LNCAP (cell line): ENCODE measurements around the gene EZH2.

Experiments
- TF ChIP-seq, protein P1 (sequence below): fragments of 450-650 bp; IDR thresholded peaks from 2 replicates; pipeline ENCODE4 v1.5.1; 2017; ENCODE audit warnings: mild to moderate bottlenecking

EZH2 gene

DNA sequence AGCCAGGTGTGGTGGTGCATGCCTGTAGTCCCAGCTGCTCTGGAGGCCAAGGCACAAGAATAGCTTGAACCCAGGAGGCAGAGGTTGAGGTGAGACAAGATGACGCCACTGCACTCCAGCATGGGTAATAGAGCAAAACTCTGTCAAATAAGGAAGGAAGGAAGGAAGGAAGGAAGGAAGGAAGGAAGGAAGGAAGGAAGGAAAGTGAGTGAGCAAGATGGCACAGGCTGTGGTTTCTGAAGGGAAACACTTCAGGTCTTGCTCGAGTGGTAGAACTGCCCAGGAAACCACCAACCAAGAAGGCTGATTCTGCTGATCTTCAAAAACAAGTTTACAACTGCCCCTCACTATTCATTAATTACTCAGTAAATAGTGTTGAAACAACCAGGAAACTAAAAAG, 45.2 kb downstream of the EZH2 start:
- TF ChIP-seq, protein P1, sequence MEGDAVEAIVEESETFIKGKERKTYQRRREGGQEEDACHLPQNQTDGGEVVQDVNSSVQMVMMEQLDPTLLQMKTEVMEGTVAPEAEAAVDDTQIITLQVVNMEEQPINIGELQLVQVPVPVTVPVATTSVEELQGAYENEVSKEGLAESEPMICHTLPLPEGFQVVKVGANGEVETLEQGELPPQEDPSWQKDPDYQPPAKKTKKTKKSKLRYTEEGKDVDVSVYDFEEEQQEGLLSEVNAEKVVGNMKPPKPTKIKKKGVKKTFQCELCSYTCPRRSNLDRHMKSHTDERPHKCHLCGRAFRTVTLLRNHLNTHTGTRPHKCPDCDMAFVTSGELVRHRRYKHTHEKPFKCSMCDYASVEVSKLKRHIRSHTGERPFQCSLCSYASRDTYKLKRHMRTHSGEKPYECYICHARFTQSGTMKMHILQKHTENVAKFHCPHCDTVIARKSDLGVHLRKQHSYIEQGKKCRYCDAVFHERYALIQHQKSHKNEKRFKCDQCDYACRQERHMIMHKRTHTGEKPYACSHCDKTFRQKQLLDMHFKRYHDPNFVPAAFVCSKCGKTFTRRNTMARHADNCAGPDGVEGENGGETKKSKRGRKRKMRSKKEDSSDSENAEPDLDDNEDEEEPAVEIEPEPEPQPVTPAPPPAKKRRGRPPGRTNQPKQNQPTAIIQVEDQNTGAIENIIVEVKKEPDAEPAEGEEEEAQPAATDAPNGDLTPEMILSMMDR: no peak

DNA sequence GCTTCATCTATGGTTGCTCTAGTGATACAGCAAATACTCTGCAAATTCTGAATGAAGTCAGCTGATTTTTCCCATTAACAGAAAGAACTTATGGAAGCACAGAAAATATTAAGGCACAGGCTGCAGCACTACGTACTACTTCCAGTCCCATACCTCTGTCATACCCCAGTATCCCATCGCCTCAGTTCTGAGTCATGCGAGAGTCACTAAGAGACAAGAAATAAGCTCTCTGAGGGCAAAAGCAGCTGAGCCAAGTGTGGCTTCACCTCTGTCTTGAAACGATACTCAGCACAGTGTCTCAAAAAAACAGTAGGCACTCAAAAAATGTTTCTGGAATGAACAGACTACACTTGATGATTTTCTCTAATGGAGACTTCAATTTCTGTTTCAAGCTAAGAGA, 48.2 kb downstream of the EZH2 start:
- TF ChIP-seq, protein P1: no peak

DNA sequence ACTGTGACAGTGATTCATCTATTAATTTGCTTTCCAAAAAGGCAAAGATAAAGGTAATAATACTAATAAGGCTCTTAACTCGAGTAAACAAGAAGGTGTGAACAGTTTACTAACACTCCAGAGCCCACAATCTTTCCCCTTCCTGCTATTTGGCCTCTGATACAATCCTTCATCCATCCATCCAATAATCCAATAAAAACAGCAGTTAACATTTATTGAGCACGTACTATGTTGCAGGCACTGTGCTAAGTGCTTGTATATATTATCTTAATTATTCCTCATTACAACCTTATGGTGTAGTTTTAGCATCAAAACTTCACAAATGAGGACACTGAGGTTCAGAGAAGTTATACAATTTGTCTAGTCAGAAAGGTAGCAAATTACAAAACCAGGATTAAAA, 49.5 kb downstream of the EZH2 start:
- TF ChIP-seq, protein P1: no peak

DNA sequence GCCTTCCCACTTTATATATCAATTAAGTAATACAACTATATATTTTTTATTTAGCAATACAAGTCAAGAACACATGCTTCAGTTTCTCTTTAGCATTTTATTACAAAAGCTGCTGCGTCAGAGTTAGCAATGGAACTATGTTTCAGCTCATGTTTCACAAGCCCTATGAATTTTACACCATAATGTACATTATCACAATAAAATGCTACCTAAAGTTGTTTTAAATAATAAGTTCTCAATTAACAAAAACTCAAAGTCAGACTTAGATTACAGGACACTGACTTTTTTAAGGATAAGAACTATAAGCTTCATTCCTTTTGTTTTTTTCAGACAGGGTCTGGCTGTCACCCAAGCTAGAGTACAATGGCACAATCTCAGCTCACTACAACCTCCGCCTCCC, 52.3 kb downstream of the EZH2 start:
- TF ChIP-seq, protein P1: no peak

DNA sequence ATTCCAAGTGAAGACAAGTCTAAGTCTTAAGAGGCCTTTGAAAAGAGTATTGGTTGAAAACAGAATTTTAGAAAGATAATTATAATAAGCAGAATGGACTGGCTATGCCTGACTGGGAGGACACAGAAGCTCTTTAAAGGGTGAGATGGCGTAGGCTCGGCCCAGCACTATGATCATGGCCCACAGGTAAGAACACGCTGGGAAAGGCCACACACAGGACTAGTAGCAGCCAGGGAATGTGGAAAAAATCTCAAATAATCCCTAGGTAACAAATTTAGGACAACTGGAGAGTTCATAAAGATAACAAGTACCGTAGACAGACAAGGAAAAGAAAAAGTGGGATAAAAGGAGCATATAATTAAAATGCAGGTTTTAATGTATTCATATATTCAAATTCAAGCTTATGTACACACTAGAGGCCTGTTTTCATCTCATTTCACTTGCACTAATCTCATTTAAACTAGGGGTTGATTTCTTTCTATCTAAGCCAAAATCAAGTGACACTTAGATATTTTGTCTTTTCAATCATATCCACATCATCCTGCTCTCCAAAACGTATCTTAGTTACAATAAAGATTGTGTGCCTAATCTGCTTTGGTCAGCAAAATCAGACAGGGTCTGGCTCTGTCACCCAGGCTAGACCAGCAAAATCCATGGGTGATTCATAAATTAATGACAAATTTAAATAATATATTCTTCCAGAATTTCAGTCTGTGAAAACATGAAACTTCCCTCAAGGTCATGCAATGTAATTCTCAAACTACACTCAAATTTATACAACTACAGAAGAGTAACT, 53.0 kb downstream of the EZH2 start:
- TF ChIP-seq, protein P1: no peak

DNA sequence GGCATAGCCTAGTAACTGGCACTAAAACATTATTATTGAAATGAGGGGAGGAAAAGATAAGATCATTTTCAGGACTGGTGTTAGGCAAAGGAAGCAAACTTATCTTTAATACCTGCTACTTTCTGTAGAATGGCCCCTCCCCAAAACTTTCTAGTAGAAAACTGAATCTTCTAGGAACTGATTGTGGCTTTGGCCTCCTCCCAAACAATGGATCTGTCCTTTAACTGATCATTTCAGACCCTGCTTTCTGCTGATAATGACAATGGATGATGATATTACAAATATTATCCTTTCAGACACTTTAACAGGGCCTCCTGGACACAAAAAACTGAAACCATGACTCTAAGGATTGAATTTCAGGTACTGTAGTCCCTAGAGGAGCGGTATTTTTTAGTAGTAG, 55.1 kb downstream of the EZH2 start:
- TF ChIP-seq, protein P1: no peak

DNA sequence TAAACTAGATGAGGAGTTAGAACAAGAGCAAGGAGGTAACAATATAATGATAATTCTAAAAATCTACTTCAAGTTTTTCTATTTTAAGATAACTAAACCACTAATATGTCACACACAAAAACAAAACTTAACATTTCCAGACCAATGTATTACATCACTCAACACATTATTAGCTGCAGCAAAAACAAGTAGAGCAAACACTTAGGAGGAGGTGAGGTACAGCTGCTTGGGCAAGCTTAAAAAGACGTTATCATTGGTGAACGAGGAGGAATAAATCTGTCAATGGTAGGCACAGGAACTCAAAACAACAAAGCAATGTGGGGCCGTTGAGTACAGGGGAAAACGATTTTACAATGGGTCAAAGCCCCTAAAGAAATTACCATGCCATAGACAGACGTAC, 58.8 kb downstream of the EZH2 start:
- TF ChIP-seq, protein P1: no peak

DNA sequence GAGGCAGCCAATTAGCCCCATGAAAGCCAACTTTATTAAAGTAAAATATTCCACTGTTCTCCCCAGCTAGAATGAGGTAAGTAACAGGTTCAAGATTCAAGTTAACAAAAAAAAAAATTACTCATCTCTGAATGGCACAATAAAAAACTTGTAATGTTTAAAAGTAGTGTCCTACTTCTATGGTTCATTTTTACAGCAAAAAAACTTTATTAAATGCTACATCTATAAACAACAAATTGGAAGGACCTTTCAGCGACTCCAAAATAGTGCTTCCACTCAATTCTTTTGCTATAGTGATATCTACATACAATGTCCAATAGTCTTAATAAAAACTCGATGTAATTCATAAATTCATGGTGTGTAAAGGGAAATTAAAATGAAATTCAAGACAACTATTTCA, 59.2 kb downstream of the EZH2 start:
- TF ChIP-seq, protein P1: no peak
